Left ventricle myocardium inferior (tissue), 1 donor: ENCODE measurements around the gene BOD1. TPM values are rescaled to one million over a fixed set of nuclear protein-coding genes. Genes with fewer than 3 reads are reported as not detected.

Experiments used
- DNase-seq: peaks from one replicate; pipeline ENCODE4 v3.0.0-alpha.2; 2020
- H3K27ac ChIP-seq: fragments of 200-600 bp; replicated peaks from 2 replicates; pipeline ENCODE4 v1.8.0; 2021
- H3K27me3 ChIP-seq: fragments of 200-600 bp; 2 replicates; pipeline ENCODE4 v1.8.0; 2021; ENCODE audit warnings: low read depth
- H3K36me3 ChIP-seq: fragments of 200-600 bp; 2 replicates; pipeline ENCODE4 v1.8.0; 2021
- H3K4me1 ChIP-seq: fragments of 200-600 bp; 2 replicates; pipeline ENCODE4 v1.8.0; 2021
- H3K4me3 ChIP-seq: fragments of 200-600 bp; 2 replicates; pipeline ENCODE4 v1.8.0; 2021; ENCODE audit warnings: mild to moderate bottlenecking, moderate library complexity
- H3K9me3 ChIP-seq: fragments of 200-600 bp; replicated peaks from 2 replicates; pipeline ENCODE4 v1.8.0; 2021
- CTCF ChIP-seq: fragments of 200-600 bp; IDR thresholded peaks from 2 replicates; pipeline ENCODE4 v1.8.0; 2021; ENCODE audit warnings: antibody characterized with exemption, mild to moderate bottlenecking, borderline replicate concordance
- intact Hi-C: fragments of 100-400 bp; cut with micrococcal nuclease; formaldehyde crosslinking; loops from one replicate; pipeline ENCODE4 v1.11.0; 2022
- total RNA-seq: library from RNA; stranded (reverse); fragmentation: NEBNext Ultra II Directional; extraction: Animal tissue kit (Norgen Biotek cat#: 25700); gene quantifications from one replicate; pipeline ENCODE4 v1.2.1, GENCODE V29; 2021
- donor health status: DM: no; HTN: yes; CAD: no; lungs with severe emphysema.

The BOD1 gene
- total RNA-seq, 1 donor from 2014 or later = 48.7 TPM

DNA sequence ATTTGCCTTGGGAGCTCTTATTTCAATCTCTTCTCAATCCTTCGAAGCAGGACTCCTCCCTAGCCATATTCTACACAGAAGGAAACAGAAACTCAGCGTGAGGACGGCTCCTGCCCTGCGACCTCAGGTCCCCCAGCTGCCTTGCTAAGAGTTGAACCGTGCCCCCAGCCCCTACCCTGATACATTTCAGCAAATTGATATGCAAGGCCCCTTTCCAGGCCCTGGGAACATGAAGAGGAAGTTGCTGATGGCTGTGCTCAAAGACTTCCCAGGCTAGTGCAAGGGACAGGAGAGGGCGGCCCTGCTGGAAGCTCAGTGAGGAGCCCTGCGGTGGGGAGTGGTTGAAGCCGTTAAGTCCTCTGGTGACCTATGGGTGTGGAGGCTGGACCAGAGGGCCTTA, 41.5 kb downstream of the BOD1 start:
- DNase-seq = no peak
- Histone ChIP-seq H3K27ac (no peak overlapping the region), H3K9me3 (peaks cover 17% of the 10 kb centered on the region), H3K4me1 (peaks cover 13% of the 10 kb centered on the region), H3K27me3 (no peaks in the 10 kb centered on the region), H3K36me3 (no peaks in the 10 kb centered on the region), H3K4me3 (no peak overlapping the region)
- no peak for TF ChIP-seq CTCF
- intact Hi-C loops = loop anchor here (5.0 kb wide), 1 partner anchor 283 kb away; no protein-coding TSS in a partner anchor

- H3K27me3 ChIP-seq = no peaks in the 10 kb centered on the region
- peak; percentile 98 for TF ChIP-seq CTCF
- H3K27ac ChIP-seq = no peak overlapping the region
- intact Hi-C loops = loop anchor here (5.0 kb wide), 1 partner anchor 281 kb away; no protein-coding TSS in a partner anchor
- H3K4me1 ChIP-seq = peaks cover 13% of the 10 kb centered on the region
- peaks cover 8% of the 10 kb centered on the region for H3K9me3 ChIP-seq
- DNase-seq = peak; percentile 80
- H3K4me3 ChIP-seq = peak overlapping the region; percentile 31
- no peaks in the 10 kb centered on the region for H3K36me3 ChIP-seq
Measured at GRCh38 chr5:173573126-173573960, 43.1 kb downstream of the BOD1 start.

DNA sequence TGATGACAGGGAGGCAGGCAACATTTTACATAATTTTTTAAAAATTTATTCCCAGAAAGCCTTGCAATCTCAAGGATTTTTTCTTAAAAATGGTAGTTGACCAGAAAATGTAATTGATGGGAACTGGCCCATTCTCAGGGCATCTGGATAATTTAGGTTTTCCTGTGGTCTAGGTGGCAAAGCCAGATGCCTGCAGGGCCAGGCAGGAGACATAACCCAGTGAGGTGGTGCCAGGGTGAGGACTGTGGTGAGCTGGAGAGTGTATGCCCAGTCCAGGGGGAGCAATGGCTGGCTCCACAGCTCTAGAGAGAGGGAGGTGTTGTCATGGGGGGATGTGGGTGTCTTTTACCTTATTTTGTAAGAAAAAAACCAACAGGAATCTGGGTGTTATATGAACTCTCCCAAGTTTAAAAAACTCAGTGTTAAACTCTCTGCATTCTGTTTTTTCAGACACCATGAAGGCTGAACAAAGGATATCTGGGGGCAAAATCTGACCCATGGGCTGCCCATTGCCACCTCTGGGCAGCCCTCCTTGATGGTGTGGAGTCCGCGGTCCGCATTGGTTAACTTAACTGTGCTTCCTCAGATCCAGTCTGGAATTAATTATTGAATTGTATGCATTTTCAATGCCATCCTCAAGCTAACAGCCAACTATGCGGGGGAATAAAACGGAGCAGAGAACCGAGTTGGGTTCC, 43.9 kb downstream of the BOD1 start:
- intact Hi-C loops = loop anchor here (5.0 kb wide), 1 partner anchor 280 kb away; no protein-coding TSS in a partner anchor
- no peak for DNase-seq
- Histone ChIP-seq H3K36me3 (no peaks in the 10 kb centered on the region), H3K4me3 (peak overlapping the region; percentile 31), H3K9me3 (peaks cover 13% of the 10 kb centered on the region), H3K4me1 (peaks cover 13% of the 10 kb centered on the region), H3K27ac (no peak overlapping the region), H3K27me3 (no peaks in the 10 kb centered on the region)
- no peak for TF ChIP-seq CTCF

DNA sequence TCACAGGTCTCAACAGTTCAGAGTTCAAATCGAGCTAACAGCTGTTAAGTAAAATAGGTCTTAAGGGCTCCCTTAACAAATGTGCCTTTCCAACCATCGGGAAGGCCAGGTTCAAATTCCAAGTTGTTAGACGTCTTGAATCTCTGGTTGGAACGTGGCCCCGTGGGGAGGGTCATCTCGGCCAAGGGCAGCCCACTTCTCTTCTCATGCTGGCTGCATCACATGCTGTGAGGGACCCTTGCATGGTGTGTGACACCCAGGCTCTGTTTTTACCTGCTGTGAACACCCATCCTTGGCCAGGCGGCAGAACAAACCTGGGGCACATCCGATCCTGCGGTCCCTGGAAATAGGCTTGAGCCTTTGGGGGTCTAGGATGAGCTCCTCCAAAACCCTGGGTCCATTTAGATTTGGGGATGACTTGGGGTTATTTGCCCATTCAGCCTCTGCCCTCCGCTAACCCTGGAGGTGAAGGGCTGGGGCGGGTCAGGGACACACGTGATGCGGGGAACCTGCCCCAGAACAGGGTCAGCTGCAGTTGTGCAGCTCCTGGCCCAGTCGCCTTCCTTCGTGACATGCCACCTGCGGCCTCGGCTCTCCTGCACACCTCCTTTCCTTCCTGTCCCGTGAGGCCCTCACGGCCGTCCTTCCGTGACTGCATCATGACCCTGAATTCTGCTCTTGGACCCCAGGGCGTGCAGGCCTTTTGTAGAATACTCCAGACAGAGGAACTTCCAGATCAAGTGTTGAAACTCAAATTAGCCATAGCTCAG, 45.9 kb downstream of the BOD1 start:
- no peak for DNase-seq
- TF ChIP-seq CTCF = no peak
- H3K27me3 ChIP-seq = no peaks in the 10 kb centered on the region

DNA sequence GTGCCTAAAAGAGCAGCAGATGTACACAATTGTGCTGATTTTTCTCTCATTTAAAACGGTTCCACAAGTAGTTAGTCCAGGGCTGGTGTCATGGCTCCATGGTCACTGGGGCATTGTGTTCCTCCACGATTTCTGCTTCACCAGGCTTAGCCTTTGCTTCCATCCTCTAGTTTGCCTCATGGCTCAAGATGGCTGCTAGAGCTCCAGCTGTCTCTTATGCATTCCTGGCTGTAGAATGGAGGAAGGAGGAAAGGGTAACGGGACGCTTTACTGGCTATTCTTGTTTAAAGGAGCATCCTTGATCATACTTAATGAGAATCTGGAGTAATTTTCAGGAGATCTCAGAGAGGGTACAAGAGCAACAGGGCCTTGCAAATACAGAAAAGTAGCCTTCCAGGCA, 47.7 kb downstream of the BOD1 start:
- TF ChIP-seq CTCF = no peak
- intact Hi-C loops = no loop called here
- DNase-seq = no peak

More for the DNA sequence above, 45.9 kb downstream of the BOD1 start:
- Histone ChIP-seq H3K4me3 (no peak overlapping the region), H3K4me1 (peaks cover 13% of the 10 kb centered on the region), H3K27ac (no peak overlapping the region), H3K36me3 (no peaks in the 10 kb centered on the region), H3K9me3 (peaks cover 13% of the 10 kb centered on the region)
- intact Hi-C loops = loop anchor here (5.0 kb wide), 1 partner anchor 278 kb away; no protein-coding TSS in a partner anchor

More for the DNA sequence above, 47.7 kb downstream of the BOD1 start:
- H3K27me3 ChIP-seq = peaks cover 4% of the 10 kb centered on the region
- H3K4me1 ChIP-seq = peaks cover 13% of the 10 kb centered on the region
- H3K36me3 ChIP-seq = no peaks in the 10 kb centered on the region
- H3K27ac ChIP-seq = no peak overlapping the region
- H3K4me3 ChIP-seq = no peak overlapping the region
- peaks cover 13% of the 10 kb centered on the region for H3K9me3 ChIP-seq
